HG03045 (cell line): ENCODE results near the gene POFUT2.

ENCODE experiments used
- ATAC-seq: cut with Tn5 transposase; IDR thresholded peaks from one replicate; pipeline ENCODE4 v1.9.1; 2021; ENCODE audit warnings: mild to moderate bottlenecking, moderate library complexity; ENCODE audit not compliant: unreplicated experiment

POFUT2 gene

GRCh38 chr21:45283611-45284455 lies 3.9 kb downstream of the POFUT2 start:
- ATAC-seq = no peak

- no peak for ATAC-seq
Observed at GRCh38 chr21:45283035-45283610, 4.6 kb downstream of the POFUT2 start.

GRCh38 chr21:45282283-45283034 lies 5.2 kb downstream of the POFUT2 start:
- ATAC-seq = no peak

GRCh38 chr21:45281411-45282282 lies 6.0 kb downstream of the POFUT2 start:
- no peak for ATAC-seq

- no peak for ATAC-seq
Observed at GRCh38 chr21:45280969-45281368, 6.7 kb downstream of the POFUT2 start.

GRCh38 chr21:45280178-45280821 lies 7.4 kb downstream of the POFUT2 start:
- no peak for ATAC-seq

GRCh38 chr21:45279446-45280177 lies 8.1 kb downstream of the POFUT2 start:
- ATAC-seq = no peak

GRCh38 chr21:45278156-45278911 lies 9.4 kb downstream of the POFUT2 start:
- ATAC-seq = no peak

GRCh38 chr21:45277101-45278045 lies 10.3 kb downstream of the POFUT2 start:
- no peak for ATAC-seq

- ATAC-seq = no peak
Observed at GRCh38 chr21:45276596-45276995, 11.1 kb downstream of the POFUT2 start.

- ATAC-seq = no peak
Observed at GRCh38 chr21:45270306-45270821, 17.3 kb downstream of the POFUT2 start.

GRCh38 chr21:45269861-45270260 lies 17.8 kb downstream of the POFUT2 start:
- ATAC-seq = no peak

GRCh38 chr21:45267390-45267760 lies 20.3 kb downstream of the POFUT2 start:
- no peak for ATAC-seq

- ATAC-seq = no peak
Observed at GRCh38 chr21:45266518-45267389, 20.9 kb downstream of the POFUT2 start.

- no peak for ATAC-seq
Observed at GRCh38 chr21:45265721-45266517, 21.8 kb downstream of the POFUT2 start.
